Progenitor cell of endocrine pancreas (in vitro differentiated cells): ENCODE data around the gene FNDC11. TPM values are rescaled to one million over a fixed set of nuclear protein-coding genes. Genes with fewer than 3 reads are reported as not detected.

Source experiments
- DNase-seq: peaks from one replicate; pipeline ENCODE4 v3.0.0; 2021; ENCODE audit warnings: low spot score; ENCODE audit not compliant: unreplicated experiment
- H3K27ac Mint-ChIP-seq: 2 replicates; pipeline ENCODE4 v1.8.0; 2021; ENCODE audit warnings: mild to moderate bottlenecking, moderate library complexity, mixed read lengths
- H3K27me3 Mint-ChIP-seq: 2 replicates; pipeline ENCODE4 v1.8.0; 2021; ENCODE audit warnings: mixed read lengths
- H3K36me3 Mint-ChIP-seq: 2 replicates; pipeline ENCODE4 v1.8.0; 2022; ENCODE audit warnings: mixed read lengths; ENCODE audit not compliant: insufficient read depth
- H3K4me1 Mint-ChIP-seq: 2 replicates; pipeline ENCODE4 v1.8.0; 2021; ENCODE audit warnings: low read depth, mixed read lengths
- H3K4me3 Mint-ChIP-seq: 2 replicates; pipeline ENCODE4 v1.8.0; 2021; ENCODE audit warnings: low read depth, mild to moderate bottlenecking, moderate library complexity, mixed read lengths
- H3K9me3 Mint-ChIP-seq: 2 replicates; pipeline ENCODE4 v1.8.0; 2021; ENCODE audit warnings: low read depth, mixed read lengths
- CTCF ChIP-seq: fragments of 200-600 bp; sonication (generic); IDR thresholded peaks from one replicate; pipeline ENCODE4 v1.5.0; 2021; ENCODE audit warnings: antibody characterized with exemption, mild to moderate bottlenecking; ENCODE audit not compliant: unreplicated experiment
- total RNA-seq: library from RNA; stranded (reverse); gene quantifications from 2 replicates; pipeline ENCODE4 v1.2.1, GENCODE V29; 2021

Gene FNDC11
- total RNA-seq, 1 donor from 2014 or later: 1.9 TPM

GRCh38 chr20:63560333-63560805, 6.4 kb downstream of the FNDC11 start:
- no peaks in the 10 kb centered on the region for H3K27me3 Mint-ChIP-seq
- H3K9me3 Mint-ChIP-seq: no peaks in the 10 kb centered on the region
- no peak for DNase-seq
- no peak overlapping the region for H3K4me3 Mint-ChIP-seq
- peaks cover 3% of the 10 kb centered on the region for H3K36me3 Mint-ChIP-seq
- H3K27ac Mint-ChIP-seq: no peak overlapping the region
- TF ChIP-seq CTCF: no peak
- no peaks in the 10 kb centered on the region for H3K4me1 Mint-ChIP-seq

GRCh38 chr20:63560856-63561609, 7.1 kb downstream of the FNDC11 start:
- Mint-ChIP-seq H3K4me3 (no peak overlapping the region), H3K27ac (no peak overlapping the region), H3K36me3 (peaks cover 3% of the 10 kb centered on the region), H3K27me3 (no peaks in the 10 kb centered on the region), H3K9me3 (no peaks in the 10 kb centered on the region), H3K4me1 (no peaks in the 10 kb centered on the region)
- no peak for DNase-seq
- TF ChIP-seq CTCF: no peak

- Mint-ChIP-seq H3K9me3 (no peaks in the 10 kb centered on the region), H3K36me3 (peaks cover 3% of the 10 kb centered on the region), H3K27ac (no peak overlapping the region), H3K4me3 (no peak overlapping the region), H3K27me3 (no peaks in the 10 kb centered on the region), H3K4me1 (no peaks in the 10 kb centered on the region)
- no peak for DNase-seq
- TF ChIP-seq CTCF: no peak
These were observed 7.9 kb downstream of the FNDC11 start for GRCh38 chr20:63561624-63562396.

GRCh38 chr20:63562461-63563224, 8.7 kb downstream of the FNDC11 start:
- H3K9me3 Mint-ChIP-seq: no peaks in the 10 kb centered on the region
- H3K27ac Mint-ChIP-seq: no peak overlapping the region
- no peaks in the 10 kb centered on the region for H3K4me1 Mint-ChIP-seq
- no peak for TF ChIP-seq CTCF
- no peak for DNase-seq
- peaks cover 3% of the 10 kb centered on the region for H3K36me3 Mint-ChIP-seq
- H3K4me3 Mint-ChIP-seq: no peak overlapping the region
- H3K27me3 Mint-ChIP-seq: no peaks in the 10 kb centered on the region
